Left ventricle myocardium inferior (tissue), 1 donor: Measurements from ENCODE around the gene CRTAP. TPM values are rescaled to one million over a fixed set of nuclear protein-coding genes. Genes with fewer than 3 reads are reported as not detected.

Experiments
- DNase-seq: peaks from one replicate; pipeline ENCODE4 v3.0.0-alpha.2; 2020
- H3K27ac ChIP-seq: fragments of 200-600 bp; replicated peaks from 2 replicates; pipeline ENCODE4 v1.8.0; 2021
- H3K27me3 ChIP-seq: fragments of 200-600 bp; 2 replicates; pipeline ENCODE4 v1.8.0; 2021; ENCODE audit warnings: low read depth
- H3K36me3 ChIP-seq: fragments of 200-600 bp; 2 replicates; pipeline ENCODE4 v1.8.0; 2021
- H3K4me1 ChIP-seq: fragments of 200-600 bp; 2 replicates; pipeline ENCODE4 v1.8.0; 2021
- H3K4me3 ChIP-seq: fragments of 200-600 bp; 2 replicates; pipeline ENCODE4 v1.8.0; 2021; ENCODE audit warnings: mild to moderate bottlenecking, moderate library complexity
- H3K9me3 ChIP-seq: fragments of 200-600 bp; replicated peaks from 2 replicates; pipeline ENCODE4 v1.8.0; 2021
- intact Hi-C: fragments of 100-400 bp; cut with micrococcal nuclease; formaldehyde crosslinking; loops from one replicate; pipeline ENCODE4 v1.11.0; 2022
- total RNA-seq: library from RNA; stranded (reverse); fragmentation: NEBNext Ultra II Directional; extraction: Animal tissue kit (Norgen Biotek cat#: 25700); gene quantifications from one replicate; pipeline ENCODE4 v1.2.1, GENCODE V29; 2021
- TF ChIP-seq, protein P1 (sequence below): fragments of 200-600 bp; IDR thresholded peaks from 2 replicates; pipeline ENCODE4 v1.8.0; 2021; ENCODE audit warnings: antibody characterized with exemption, mild to moderate bottlenecking, borderline replicate concordance
- donor health status: DM: no; HTN: yes; CAD: no; lungs with severe emphysema.

The CRTAP gene
- total RNA-seq, 1 donor from 2014 or later: 95.1 TPM

DNA sequence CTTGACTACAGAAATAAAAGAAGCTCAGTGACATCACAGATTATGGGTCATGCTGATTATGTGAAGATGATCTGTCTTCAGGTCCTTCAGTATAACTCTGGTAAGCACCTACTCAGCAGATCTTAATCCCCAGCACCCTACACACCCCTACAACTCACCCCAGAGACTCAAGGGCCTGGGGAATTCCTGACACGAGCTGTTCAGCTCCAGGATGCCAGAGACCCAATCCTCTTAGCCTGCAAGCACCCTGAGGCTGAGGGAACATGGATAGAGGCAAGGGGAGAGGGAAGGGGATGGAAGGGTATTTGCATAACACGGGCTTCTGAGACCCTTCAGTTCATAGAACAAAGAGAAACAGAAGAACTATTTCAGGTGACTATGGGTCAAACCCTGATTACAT is 29.9 kb upstream of the CRTAP start:
- peaks cover 5% of the 10 kb centered on the region for H3K9me3 ChIP-seq
- no peak overlapping the region for H3K4me3 ChIP-seq
- no peak for DNase-seq
- intact Hi-C loops: no loop called here
- H3K4me1 ChIP-seq: peaks cover 10% of the 10 kb centered on the region
- H3K27ac ChIP-seq: no peak overlapping the region
- H3K27me3 ChIP-seq: no peaks in the 10 kb centered on the region
- peaks cover 3% of the 10 kb centered on the region for H3K36me3 ChIP-seq
- TF ChIP-seq, protein P1, sequence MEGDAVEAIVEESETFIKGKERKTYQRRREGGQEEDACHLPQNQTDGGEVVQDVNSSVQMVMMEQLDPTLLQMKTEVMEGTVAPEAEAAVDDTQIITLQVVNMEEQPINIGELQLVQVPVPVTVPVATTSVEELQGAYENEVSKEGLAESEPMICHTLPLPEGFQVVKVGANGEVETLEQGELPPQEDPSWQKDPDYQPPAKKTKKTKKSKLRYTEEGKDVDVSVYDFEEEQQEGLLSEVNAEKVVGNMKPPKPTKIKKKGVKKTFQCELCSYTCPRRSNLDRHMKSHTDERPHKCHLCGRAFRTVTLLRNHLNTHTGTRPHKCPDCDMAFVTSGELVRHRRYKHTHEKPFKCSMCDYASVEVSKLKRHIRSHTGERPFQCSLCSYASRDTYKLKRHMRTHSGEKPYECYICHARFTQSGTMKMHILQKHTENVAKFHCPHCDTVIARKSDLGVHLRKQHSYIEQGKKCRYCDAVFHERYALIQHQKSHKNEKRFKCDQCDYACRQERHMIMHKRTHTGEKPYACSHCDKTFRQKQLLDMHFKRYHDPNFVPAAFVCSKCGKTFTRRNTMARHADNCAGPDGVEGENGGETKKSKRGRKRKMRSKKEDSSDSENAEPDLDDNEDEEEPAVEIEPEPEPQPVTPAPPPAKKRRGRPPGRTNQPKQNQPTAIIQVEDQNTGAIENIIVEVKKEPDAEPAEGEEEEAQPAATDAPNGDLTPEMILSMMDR: no peak

DNA sequence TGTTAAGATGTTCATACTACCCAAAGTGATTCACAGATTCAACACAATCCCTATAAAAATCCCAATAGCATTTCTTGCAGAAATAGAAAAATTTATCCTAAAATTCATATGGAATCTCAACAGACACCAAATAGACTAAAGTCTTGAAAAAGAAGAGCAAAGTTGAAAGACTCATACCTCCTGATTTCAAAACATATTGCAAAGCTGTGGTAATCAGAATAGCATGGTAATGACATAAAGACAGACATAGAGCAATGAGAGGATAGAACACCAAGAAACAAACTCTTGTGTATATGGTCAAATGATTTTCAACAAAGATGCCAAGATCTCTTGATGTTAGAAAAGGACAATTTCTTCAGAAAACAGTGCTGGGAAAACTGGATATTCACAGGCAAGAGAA is 25.1 kb upstream of the CRTAP start:
- no peaks in the 10 kb centered on the region for H3K27me3 ChIP-seq
- DNase-seq: no peak
- peaks cover 9% of the 10 kb centered on the region for H3K36me3 ChIP-seq
- peaks cover 5% of the 10 kb centered on the region for H3K9me3 ChIP-seq
- H3K4me1 ChIP-seq: peaks cover 26% of the 10 kb centered on the region
- no peak overlapping the region for H3K27ac ChIP-seq
- TF ChIP-seq, protein P1: no peak
- H3K4me3 ChIP-seq: no peak overlapping the region
- intact Hi-C loops: no loop called here

DNA sequence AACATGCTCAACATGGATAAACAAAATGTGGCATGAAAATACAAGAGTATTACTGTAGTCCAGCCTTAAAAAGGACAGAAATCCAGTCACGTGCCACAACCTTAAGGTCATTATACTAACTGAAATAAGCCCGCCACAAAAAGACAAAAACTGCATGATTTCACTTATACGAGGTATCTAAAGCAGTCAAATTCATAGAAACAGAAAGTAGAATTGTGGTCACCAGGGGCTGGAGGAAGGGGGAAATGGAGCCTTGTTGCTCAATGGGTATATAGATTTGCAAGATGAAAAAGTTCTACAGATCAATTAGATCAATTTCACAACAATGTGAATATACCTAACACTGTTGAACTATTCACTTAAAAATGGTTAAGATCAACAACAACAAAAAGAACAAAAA is 24.3 kb upstream of the CRTAP start:
- DNase-seq: no peak
- TF ChIP-seq, protein P1: no peak
- H3K4me1 ChIP-seq: peaks cover 24% of the 10 kb centered on the region
- H3K27me3 ChIP-seq: no peaks in the 10 kb centered on the region
- peaks cover 13% of the 10 kb centered on the region for H3K36me3 ChIP-seq
- peaks cover 5% of the 10 kb centered on the region for H3K9me3 ChIP-seq
- H3K4me3 ChIP-seq: no peak overlapping the region
- intact Hi-C loops: no loop called here
- H3K27ac ChIP-seq: no peak overlapping the region

DNA sequence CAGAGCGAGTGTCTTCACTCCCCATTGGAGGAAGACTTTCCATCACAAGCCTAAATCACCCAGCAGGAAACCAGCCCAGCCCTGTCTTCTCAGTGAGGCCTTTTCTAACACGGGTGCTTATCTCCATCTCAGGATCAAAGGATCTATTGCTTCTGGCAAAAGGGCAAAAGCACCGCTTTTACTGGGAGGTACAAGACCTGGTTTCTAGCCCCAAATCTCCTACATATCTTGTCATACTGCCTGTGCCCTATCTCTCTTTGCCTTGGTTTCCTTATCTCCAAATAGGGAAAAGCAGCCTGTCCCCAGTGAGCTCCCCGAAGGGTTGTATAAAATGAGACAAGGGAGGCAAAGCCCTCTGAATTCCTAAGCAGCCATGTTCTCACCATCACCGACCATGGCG is 22.1 kb upstream of the CRTAP start:
- Histone ChIP-seq H3K4me3 (no peak overlapping the region), H3K27ac (no peak overlapping the region), H3K9me3 (peaks cover 5% of the 10 kb centered on the region), H3K27me3 (no peaks in the 10 kb centered on the region), H3K4me1 (peaks cover 40% of the 10 kb centered on the region), H3K36me3 (peaks cover 13% of the 10 kb centered on the region)
- DNase-seq: no peak
- TF ChIP-seq, protein P1: no peak
- intact Hi-C loops: no loop called here

DNA sequence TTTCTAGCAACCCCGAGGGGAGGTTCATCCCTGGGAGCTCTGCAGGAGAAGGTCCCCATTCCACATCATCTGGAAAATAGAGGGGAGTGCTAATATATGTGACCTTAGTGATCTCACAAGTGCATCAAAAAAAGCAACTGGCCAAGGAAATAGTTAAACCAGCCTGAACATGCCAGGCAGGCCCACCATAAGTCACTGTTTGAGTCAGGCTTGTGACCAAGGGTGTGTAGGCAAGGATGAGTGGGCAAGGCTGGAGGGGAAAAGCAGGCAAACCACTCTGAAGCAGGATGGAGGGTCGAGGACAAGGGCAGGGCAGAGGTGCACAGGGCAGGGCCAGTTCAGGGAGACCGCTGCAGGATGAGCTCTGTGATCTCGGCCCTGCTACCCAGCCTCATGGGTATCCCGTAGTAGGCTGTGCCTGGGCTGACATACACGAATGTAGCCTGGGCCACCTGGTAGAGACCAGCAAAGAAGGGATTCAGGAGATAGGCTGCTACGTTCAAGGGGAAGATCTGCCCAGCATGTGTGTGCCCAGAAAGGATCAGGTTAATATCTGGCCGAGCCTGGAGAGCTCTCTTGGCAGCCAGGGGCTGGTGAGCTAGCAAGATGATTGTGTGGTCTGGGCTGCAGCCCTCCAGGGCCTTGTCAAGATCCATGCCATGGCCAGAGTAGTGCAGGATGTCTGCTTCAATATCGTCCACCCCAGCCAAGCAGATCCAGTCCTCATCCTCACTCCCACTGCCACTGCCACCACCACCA is 21.1 kb upstream of the CRTAP start:
- peaks cover 46% of the 10 kb centered on the region for H3K4me1 ChIP-seq
- TF ChIP-seq, protein P1: no peak
- H3K36me3 ChIP-seq: peaks cover 13% of the 10 kb centered on the region
- no peak for DNase-seq
- no peaks in the 10 kb centered on the region for H3K27me3 ChIP-seq
- H3K4me3 ChIP-seq: no peak overlapping the region
- intact Hi-C loops: no loop called here
- peaks cover 5% of the 10 kb centered on the region for H3K9me3 ChIP-seq
- peak overlapping the region; percentile 7 for H3K27ac ChIP-seq
